Ovary (tissue), 3 donors: ENCODE measurements around the gene MTMR8.

Experiments
- CTCF ChIP-seq, 3 donors: fragments of 450-650 bp in 2 of 3; fragments of 200-600 bp in 1 of 3; IDR thresholded peaks; one replicate each; pipeline versions ENCODE4 v1.5.1 to v1.8.0; 2016 to 2022; ENCODE audit warnings: antibody characterized with exemption in 3 of 3, mild to moderate bottlenecking in 1 of 3
- EP300 ChIP-seq: sonication (generic); formaldehyde crosslinking; IDR thresholded peaks from one replicate; pipeline ENCODE4 v1.6.1; 2017; ENCODE audit warnings: antibody characterized with exemption
- donor health status: DM: no; HTN: no; CAD: no.

- TF ChIP-seq CTCF (IDR thresholded peaks at IDR 0.05) (no peak), EP300 (no peak)
These were observed 65.0 kb downstream of the MTMR8 start for GRCh38 chrX:64330284-64330683.
